ENCODE results near the gene TAS2R5.
"Not testable (repeated sequence)": the region's sequence is repeated elsewhere in the genome, so short reads cannot be mapped to it uniquely, and the experiment has no call there.

TAS2R5 gene, protein sequence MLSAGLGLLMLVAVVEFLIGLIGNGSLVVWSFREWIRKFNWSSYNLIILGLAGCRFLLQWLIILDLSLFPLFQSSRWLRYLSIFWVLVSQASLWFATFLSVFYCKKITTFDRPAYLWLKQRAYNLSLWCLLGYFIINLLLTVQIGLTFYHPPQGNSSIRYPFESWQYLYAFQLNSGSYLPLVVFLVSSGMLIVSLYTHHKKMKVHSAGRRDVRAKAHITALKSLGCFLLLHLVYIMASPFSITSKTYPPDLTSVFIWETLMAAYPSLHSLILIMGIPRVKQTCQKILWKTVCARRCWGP

DNA sequence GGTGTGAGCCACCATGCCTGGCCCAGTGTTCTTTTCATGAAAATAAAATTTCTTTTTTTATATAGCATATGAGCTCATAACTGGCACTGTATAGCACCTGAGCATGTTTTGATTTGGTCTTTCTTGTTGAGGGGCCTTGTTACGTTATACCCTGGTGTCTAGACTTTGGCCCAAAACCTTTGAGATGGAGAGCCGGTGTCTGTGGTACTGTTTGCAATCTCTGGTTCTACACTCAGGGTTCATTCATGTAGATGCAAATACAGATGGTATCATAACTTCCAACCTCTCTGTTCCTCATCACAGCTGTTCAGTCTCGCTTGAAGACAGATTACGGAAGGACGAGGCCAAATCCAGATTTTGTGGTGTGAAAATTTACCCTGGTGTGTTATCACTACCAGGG, at the start of gene TAS2R5:
TAS2R5 (plus strand) TSS at position 301 of the 400 bp plus-strand sequence. CDS start 145 bp downstream, outside the sequence.
- Mint-ChIP-seq H3K4me1 (peaks cover 0 to 2% of the 10 kb centered on the region in 2 donors), H3K27ac (no peak within 1 kb of the TSS), H3K9me3 (no peaks in the 10 kb centered on the region), H3K4me3 (no peak within 1 kb of the TSS), H3K27me3 (no peaks in the 10 kb centered on the region), H3K36me3 (peaks cover 17 to 37% of the 10 kb centered on the region in 2 donors)
- no peak for ATAC-seq (replicated peaks)
- no peak for DNase-seq

DNA sequence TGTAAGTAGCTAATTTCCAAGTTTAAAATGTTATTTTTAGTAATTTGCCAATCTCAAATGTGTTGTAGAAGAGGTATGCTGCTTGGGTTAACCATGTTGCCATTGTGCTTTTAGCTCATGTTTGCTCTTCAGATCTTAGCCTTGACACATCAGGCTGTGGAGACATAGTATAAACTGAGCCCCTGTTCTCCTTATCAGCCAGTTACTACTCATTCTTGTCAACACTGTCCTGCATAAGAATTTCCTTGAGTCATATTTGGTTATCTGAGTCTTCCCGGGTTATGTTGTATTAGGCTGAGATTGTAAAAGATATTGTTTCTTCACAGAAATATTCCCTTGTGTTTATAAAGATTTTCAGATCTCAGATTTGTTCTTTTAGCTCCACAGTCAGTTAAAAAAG, 47.8 kb upstream of the TAS2R5 start:
- no peaks in the 10 kb centered on the region for H3K9me3 Mint-ChIP-seq
- DNase-seq: no peak
- peaks cover 17 to 38% of the 10 kb centered on the region in 2 donors for H3K4me1 Mint-ChIP-seq
- peaks cover 31 to 54% of the 10 kb centered on the region in 2 donors for H3K36me3 Mint-ChIP-seq
- H3K27me3 Mint-ChIP-seq: no peaks in the 10 kb centered on the region
- no peak for ATAC-seq (replicated peaks)
- no peak overlapping the region for H3K27ac Mint-ChIP-seq
- H3K4me3 Mint-ChIP-seq: no peak overlapping the region

DNA sequence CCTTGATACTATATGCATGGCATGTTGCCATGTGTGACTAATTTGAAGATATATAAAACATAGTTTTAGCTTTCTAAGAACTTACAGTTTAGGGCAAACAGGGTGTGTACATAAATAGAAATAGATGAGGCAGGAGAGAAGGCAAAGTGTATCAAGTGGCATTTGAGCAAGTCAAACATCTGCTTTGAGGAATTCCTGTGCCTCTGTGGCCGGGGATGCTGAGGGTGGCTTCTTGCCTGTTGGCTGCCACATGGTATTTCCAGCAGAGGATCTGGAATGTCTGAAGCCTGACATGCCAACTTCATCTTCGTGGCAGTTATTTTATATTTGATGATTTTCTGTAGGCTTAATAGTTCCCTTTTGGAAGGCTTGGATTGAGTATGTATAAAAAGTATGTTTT, 45.9 kb upstream of the TAS2R5 start:
- Mint-ChIP-seq H3K4me3 (no peak overlapping the region), H3K36me3 (peaks cover 28 to 53% of the 10 kb centered on the region in 2 donors), H3K4me1 (peaks cover 15 to 33% of the 10 kb centered on the region in 2 donors), H3K27ac (no peak overlapping the region), H3K27me3 (no peaks in the 10 kb centered on the region), H3K9me3 (no peaks in the 10 kb centered on the region)
- no peak for DNase-seq
- no peak for ATAC-seq (replicated peaks)

DNA sequence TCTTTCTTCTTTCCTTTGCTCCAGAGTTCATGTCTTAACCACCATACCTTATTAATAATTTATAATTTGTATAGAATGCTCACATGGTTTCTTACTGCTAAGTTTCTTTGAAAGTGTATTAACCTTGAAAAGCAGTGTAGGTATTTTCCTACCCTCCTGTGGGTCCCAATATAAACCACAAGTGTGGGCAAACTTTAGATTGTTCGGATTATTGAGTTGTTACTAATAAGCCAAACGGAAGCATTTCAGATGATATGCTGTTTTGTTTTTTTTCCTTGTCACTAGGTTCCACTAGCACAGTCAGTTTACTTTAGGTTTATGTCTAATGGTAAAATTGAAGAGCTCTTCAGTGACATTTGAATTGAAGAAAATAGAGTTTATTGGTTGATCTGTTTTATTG, 41.6 kb upstream of the TAS2R5 start:
- H3K4me3 Mint-ChIP-seq: no peak overlapping the region
- ATAC-seq (replicated peaks): no peak
- peaks cover 1 to 10% of the 10 kb centered on the region in 2 donors for H3K4me1 Mint-ChIP-seq
- no peaks in the 10 kb centered on the region for H3K27me3 Mint-ChIP-seq
- no peak for DNase-seq
- H3K27ac Mint-ChIP-seq: no peak overlapping the region
- peaks cover 45 to 63% of the 10 kb centered on the region in 2 donors for H3K36me3 Mint-ChIP-seq
- H3K9me3 Mint-ChIP-seq: peaks cover 4 to 7% of the 10 kb centered on the region in 2 donors

DNA sequence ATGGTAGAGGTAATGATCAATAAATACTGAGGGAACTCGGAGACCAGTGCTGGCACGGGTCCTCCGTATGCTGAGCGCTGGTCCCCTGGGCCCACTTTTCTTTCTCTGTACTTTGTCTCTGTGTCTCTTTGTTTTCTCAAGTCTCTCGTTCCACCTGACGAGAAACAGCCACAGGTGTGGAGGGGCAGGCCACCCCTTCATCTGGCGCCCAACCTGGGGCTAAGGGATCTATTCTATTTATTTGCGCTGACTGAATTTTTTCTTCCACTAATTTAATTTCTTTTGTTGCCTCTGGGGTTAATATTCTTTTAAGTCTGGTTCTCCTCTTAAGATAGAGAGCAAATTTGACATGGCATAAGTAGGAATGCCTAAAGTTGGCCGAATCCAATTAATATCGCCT, 38.1 kb upstream of the TAS2R5 start:
- not testable (repeated sequence) for H3K27ac Mint-ChIP-seq; H3K27me3 Mint-ChIP-seq; H3K4me3 Mint-ChIP-seq; DNase-seq; H3K9me3 Mint-ChIP-seq; ATAC-seq (replicated peaks); H3K4me1 Mint-ChIP-seq
- H3K36me3 Mint-ChIP-seq: peaks cover 63 to 76% of the 10 kb centered on the region in 2 donors

DNA sequence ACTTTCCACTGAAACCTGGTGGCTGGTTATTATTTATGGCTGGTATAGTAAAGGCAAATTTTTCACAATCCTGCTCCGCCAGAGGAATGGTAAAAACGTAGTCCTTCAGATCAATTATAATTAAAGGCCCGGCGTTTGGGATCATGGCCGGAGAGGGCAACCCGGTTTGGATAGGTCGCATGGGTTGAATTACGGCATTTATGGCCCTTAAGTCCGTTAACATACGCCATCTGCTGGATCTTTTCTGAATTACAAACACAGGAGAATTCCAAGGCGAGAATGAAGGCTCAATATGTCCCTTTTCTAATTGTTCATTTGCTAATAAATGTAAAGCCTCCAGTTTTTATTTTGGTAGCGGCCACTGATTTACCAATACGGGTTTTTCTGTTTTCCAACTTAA, 37.4 kb upstream of the TAS2R5 start:
- H3K4me1 Mint-ChIP-seq: peaks cover 2 to 6% of the 10 kb centered on the region in 2 donors
- no peak overlapping the region for H3K4me3 Mint-ChIP-seq
- no peak overlapping the region for H3K27ac Mint-ChIP-seq
- ATAC-seq (replicated peaks) (no peak), DNase-seq (no peak)
- peaks cover 4 to 7% of the 10 kb centered on the region in 2 donors for H3K9me3 Mint-ChIP-seq
- H3K36me3 Mint-ChIP-seq: peaks cover 66 to 83% of the 10 kb centered on the region in 2 donors
- H3K27me3 Mint-ChIP-seq: no peaks in the 10 kb centered on the region

DNA sequence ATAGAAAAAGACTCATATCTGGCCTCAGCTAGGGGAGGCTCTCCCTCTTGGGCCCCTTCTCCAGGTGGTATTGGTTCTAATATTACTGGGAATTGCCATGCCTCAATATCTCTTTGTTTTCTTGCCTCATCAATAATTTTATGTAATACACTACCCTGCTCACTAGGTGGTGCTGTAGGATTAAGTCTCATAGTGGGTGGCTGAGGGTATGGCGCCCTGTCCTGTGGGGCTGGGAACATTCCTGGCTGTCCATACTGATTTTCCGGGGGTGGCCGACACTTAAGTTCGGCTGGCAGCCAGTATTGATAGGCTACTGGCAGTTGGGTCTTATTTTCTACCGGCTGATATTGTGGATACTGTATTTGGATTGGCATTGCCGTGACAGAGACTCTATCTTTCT, 35.1 kb upstream of the TAS2R5 start:
- Mint-ChIP-seq H3K36me3 (peaks cover 77 to 93% of the 10 kb centered on the region in 2 donors), H3K4me3 (no peak overlapping the region), H3K4me1 (peaks cover 2 to 6% of the 10 kb centered on the region in 2 donors), H3K27ac (no peak overlapping the region), H3K27me3 (no peaks in the 10 kb centered on the region), H3K9me3 (peaks cover 4 to 7% of the 10 kb centered on the region in 2 donors)
- DNase-seq: no peak
- ATAC-seq (replicated peaks): no peak

DNA sequence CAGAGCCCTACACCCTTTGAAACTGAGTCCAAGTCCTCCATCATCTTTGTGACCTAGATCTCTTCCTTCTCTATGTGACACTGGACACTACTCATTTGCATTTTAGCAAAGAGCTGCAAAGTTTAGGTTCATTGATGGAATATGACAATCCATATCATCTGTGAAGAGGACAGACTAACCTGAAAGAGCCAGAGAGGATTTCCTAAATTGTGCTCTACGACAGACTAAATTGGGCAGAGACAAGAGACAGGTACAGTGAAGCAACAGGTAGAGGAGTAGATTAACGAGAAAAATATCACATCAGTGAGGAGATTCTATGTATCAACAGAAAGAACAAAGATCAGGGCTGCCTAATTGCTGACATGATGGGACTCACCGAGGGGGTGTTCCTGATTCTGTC, 26.2 kb upstream of the TAS2R5 start, which contains the start of gene TAS2R3:
TAS2R3 (plus strand) TSS at position 301 of the 400 bp plus-strand sequence; CDS start at position 363, 62 bp downstream.
- DNase-seq: no peak
- peaks cover 61 to 69% of the 10 kb centered on the region in 2 donors for H3K36me3 Mint-ChIP-seq
- no peak within 1 kb of the TSS for H3K27ac Mint-ChIP-seq
- no peaks in the 10 kb centered on the region for H3K9me3 Mint-ChIP-seq
- H3K4me3 Mint-ChIP-seq: no peak within 1 kb of the TSS
- no peak for ATAC-seq (replicated peaks)
- no peaks in the 10 kb centered on the region for H3K27me3 Mint-ChIP-seq
- no peaks in the 10 kb centered on the region for H3K4me1 Mint-ChIP-seq

DNA sequence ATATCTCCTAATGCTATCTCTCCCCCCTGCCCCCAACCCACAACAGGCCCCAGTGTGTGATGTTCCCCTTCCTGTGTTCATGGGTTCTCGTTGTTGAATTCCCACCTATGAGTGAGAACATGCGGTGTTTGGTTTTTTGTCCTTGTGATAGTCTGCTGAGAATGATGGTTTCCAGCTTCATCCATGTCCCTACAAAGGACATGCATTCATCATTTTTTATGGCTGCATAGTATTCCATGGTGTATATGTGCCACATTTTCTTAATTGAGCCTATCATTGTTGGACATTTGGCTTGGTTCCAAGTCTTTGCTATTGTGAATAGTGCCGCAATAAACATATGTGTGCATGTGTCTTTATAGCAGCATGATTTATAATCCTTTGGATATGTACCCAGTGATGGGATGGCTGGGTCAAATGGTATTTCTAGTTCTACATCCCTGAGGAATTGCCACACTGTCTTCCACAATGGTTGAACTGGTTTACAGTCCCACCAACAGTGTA, 19.9 kb upstream of the TAS2R5 start:
- not testable (repeated sequence) for H3K27me3 Mint-ChIP-seq; H3K9me3 Mint-ChIP-seq; DNase-seq; H3K27ac Mint-ChIP-seq; ATAC-seq (replicated peaks); H3K4me1 Mint-ChIP-seq; H3K4me3 Mint-ChIP-seq
- peaks cover 41 to 67% of the 10 kb centered on the region in 2 donors for H3K36me3 Mint-ChIP-seq

DNA sequence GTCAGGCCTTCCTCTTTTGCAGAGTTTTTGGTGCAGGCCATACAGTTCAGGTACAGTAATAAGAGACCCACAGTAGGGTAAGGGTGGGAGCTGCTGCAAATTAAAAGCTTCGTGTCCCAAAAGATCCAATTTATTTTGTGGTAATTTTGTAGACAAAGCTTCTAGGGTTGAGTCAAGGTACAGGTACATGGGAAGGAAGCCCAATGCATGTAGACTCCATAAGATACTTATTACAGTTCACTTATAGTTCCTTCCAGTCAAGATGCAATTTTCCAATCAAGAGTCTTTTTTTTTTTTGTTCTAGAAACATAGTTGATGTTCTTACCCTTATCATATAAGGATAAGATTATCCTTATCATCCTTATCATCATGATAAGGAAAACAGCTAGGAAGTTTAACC, 13.6 kb upstream of the TAS2R5 start, which contains the start of gene TAS2R4:
TAS2R4 (plus strand) TSS at position 301 of the 400 bp plus-strand sequence. CDS start 1,815 bp downstream, outside the sequence.
- DNase-seq: no peak
- Mint-ChIP-seq H3K27ac (no peak within 1 kb of the TSS), H3K9me3 (peaks cover 0 to 4% of the 10 kb centered on the region in 2 donors), H3K27me3 (no peaks in the 10 kb centered on the region), H3K4me1 (peaks cover 0 to 6% of the 10 kb centered on the region in 2 donors), H3K4me3 (no peak within 1 kb of the TSS), H3K36me3 (peaks cover 51 to 60% of the 10 kb centered on the region in 2 donors)
- no peak for ATAC-seq (replicated peaks)

DNA sequence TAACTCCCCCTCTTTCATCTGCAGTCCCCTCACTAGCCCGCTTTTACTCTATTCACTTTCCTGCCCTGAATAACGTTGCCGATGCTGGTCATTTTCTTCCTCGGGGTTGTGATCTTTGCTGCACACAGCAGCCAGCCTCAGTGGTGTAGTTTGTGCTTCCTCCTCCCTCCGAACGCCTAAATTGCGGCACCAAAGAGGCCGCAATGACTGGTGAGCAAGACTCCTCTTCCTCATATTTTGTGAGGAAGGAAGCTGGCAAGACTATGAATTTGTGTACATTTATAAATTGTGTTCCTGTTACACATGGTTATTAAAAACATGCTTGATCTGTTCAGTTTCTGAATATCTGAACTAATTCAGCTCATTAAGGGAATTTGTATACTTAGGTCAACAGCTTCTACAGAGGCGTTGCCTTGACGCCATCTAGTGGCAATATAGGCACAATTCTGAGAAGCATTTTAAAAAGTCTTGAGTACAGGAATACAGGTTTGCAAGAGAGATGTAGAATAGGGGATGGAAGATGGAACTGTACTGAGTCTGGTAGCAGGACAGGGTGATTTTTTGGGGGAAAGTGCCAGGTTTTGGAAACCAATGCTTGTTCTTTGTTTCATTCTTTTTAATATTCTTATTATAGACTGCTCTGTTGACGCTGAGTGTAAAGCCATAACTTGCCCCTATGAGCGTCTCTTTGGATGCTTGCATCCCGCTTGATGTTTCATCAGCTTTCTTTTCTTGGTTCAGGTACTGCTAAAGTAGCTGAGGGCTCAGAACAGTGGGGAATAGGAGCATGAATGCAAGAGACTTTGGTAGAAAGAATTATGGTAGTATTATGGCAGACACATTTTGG, 4.1 kb upstream of the TAS2R5 start:
- no peaks in the 10 kb centered on the region for H3K9me3 Mint-ChIP-seq
- no peak overlapping the region for H3K4me3 Mint-ChIP-seq
- peak; percentile 79 to 80 for ATAC-seq (replicated peaks)
- peaks cover 3 to 18% of the 10 kb centered on the region in 2 donors for H3K36me3 Mint-ChIP-seq
- H3K27ac Mint-ChIP-seq: no peak overlapping the region
- peaks cover 0 to 4% of the 10 kb centered on the region in 2 donors for H3K4me1 Mint-ChIP-seq
- DNase-seq: no peak
- no peaks in the 10 kb centered on the region for H3K27me3 Mint-ChIP-seq

DNA sequence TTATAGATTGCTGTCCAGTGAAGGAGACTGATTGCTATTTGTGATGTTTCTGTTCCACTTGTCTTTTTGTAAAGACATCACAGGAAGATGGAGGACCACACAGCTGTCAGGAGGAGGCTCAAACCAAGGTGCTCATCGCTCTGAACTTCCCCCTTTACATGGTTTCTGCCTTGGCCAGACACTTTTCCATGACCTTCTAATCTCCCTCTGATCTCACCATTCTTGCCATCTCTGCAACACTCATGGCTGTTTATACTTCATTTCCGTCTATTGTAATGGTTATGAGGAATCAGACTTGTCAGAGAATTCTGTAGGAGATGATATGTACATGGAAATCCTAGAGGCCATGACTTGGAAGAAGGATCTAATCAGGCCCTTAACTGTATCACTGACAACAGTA, 1.7 kb upstream of the TAS2R5 start:
- no peak for ATAC-seq (replicated peaks)
- Mint-ChIP-seq H3K4me1 (peaks cover 0 to 4% of the 10 kb centered on the region in 2 donors), H3K9me3 (no peaks in the 10 kb centered on the region), H3K4me3 (no peak overlapping the region), H3K36me3 (peaks cover 11 to 27% of the 10 kb centered on the region in 2 donors), H3K27me3 (no peaks in the 10 kb centered on the region), H3K27ac (no peak overlapping the region)
- no peak for DNase-seq

DNA sequence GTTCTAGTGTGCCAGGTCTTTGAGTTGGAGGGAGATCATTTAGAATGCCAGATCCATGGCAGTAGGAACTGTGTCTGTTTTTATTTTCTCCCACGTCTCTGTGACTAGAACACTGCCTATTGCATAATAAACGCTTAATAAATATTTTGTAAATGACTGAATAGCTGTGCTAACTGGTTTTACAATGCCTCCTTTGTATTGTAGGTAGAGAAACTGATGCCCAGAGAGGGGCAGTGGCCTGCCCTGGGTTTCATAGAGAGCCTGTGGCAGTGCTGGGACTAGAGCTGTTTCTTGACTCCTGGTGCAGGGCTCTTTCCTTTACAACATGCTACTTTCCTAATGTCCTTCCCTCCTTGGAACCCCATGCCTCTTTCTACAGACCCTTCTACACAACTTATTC, 2.5 kb downstream of the TAS2R5 start:
- ATAC-seq (replicated peaks): no peak

DNA sequence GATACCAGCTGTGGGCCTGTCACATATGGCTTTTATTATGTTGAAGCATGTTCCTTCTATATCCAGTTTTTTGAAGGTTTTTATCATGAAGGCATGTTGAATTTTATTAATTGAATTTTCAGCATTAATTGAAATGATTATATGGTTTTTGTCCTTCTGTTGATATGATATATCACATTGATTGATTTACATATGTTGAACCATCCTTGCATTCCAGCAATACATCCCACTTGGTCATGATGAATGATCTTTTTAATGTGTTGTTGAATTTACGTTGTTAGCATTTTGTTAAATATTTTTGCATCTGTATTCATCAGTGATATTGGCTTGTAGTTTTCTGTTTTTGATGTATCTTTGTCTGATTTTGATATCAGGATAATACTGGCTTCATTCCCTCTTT, 30.1 kb downstream of the TAS2R5 start:
- H3K4me1 Mint-ChIP-seq: no peaks in the 10 kb centered on the region
- H3K4me3 Mint-ChIP-seq: no peak overlapping the region
- peaks cover 24 to 51% of the 10 kb centered on the region in 2 donors for H3K36me3 Mint-ChIP-seq
- peaks cover 30 to 35% of the 10 kb centered on the region in 2 donors for H3K9me3 Mint-ChIP-seq
- no peak overlapping the region for H3K27ac Mint-ChIP-seq
- no peaks in the 10 kb centered on the region for H3K27me3 Mint-ChIP-seq
- no peak for DNase-seq
- ATAC-seq (replicated peaks): no peak

More for the DNA sequence above, 2.5 kb downstream of the TAS2R5 start:
- Mint-ChIP-seq H3K4me3 (no peak overlapping the region), H3K27me3 (no peaks in the 10 kb centered on the region), H3K4me1 (no peaks in the 10 kb centered on the region), H3K36me3 (peaks cover 22 to 36% of the 10 kb centered on the region in 2 donors), H3K27ac (no peak overlapping the region), H3K9me3 (no peaks in the 10 kb centered on the region)
- no peak for DNase-seq
